ENCODE data around the gene ERC2.

The ERC2 gene

DNA sequence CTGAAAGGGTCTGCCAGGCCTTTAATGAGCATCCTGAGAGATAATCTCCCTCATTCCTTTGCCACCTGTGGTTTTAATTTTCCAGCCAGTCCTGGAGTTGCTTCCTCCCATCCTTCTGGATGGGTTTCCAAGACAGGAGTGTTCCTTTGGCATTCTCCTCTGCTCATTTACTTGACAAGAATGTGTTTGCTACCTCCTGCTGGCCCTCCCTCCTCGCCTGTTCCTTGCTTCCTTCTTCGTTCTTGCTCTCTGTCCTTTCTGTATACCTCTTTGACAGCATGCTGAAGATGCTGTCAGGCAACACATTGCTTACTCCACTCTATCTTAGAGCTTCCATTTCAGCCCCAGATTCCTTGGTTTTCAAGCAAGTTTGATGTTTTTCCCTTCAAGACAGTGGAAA lies 46.0 kb downstream of the ERC2 start:
- H3K27me3 ChIP-seq (ENCODE audit: control insufficient read depth, insufficient read depth, low read length): no peaks in the 10 kb centered on the region
- H3K4me3 ChIP-seq (ENCODE audit: low read length): no peak overlapping the region
- H3K4me1 ChIP-seq (ENCODE audit: control insufficient read depth, insufficient read depth, low read length): no peaks in the 10 kb centered on the region
- no peaks in the 10 kb centered on the region for H3K36me3 ChIP-seq (ENCODE audit: control insufficient read depth, insufficient read depth, low read length)
- no peak overlapping the region for H3K27ac ChIP-seq (ENCODE audit: low read depth, low read length)
- H3K9ac ChIP-seq (ENCODE audit: low read length): no peak overlapping the region

DNA sequence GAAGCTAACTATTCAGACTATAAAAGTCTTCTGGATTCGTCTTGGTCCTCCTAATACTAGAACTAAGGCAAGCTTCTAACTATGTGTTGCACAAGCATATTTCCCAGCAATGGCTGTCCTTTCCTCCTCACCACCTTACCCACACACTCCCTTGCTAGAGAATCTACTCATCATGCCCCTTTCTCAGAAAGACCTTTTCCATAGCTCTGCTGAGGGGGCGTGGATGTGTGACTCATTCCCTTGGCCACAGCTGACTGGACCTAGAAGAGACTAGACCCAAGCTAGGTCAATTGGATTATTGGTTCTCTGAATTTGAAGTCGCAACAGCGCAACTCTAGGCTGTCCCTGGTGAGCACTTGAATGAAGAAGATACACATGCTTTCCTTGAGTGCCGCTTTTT lies 47.1 kb downstream of the ERC2 start:
- Histone ChIP-seq H3K27me3 (ENCODE audit: control insufficient read depth, insufficient read depth, low read length) (no peaks in the 10 kb centered on the region), H3K4me3 (ENCODE audit: low read length) (no peak overlapping the region)

DNA sequence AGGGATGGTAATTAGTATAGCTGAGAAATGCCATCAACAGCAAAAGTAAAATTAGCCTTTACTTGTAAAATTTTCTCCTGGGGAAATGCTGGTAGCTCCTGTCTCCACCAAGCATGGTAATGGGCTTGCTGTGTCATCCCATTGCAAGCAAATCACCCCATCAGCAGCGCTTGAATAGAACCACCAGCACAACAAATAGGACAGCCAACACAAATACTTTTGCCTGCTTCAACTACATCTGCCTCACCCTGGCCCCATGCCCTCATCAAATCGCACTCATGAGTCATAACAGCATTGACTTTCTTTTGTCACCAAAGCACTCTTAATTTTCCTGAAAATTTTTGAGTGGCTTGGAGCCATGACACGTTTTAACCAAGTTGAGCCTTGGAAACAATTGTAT lies 52.6 kb downstream of the ERC2 start:
- no peaks in the 10 kb centered on the region for H3K27me3 ChIP-seq (ENCODE audit: control insufficient read depth, insufficient read depth, low read length)
- H3K27ac ChIP-seq (ENCODE audit: low read depth, low read length): no peak overlapping the region
- no peak overlapping the region for H3K9ac ChIP-seq (ENCODE audit: low read length)
- H3K4me1 ChIP-seq (ENCODE audit: control insufficient read depth, insufficient read depth, low read length): no peaks in the 10 kb centered on the region
- no peak overlapping the region for H3K4me3 ChIP-seq (ENCODE audit: low read length)
- no peaks in the 10 kb centered on the region for H3K36me3 ChIP-seq (ENCODE audit: control insufficient read depth, insufficient read depth, low read length)

More for the DNA sequence above, 47.1 kb downstream of the ERC2 start:
- Histone ChIP-seq H3K4me1 (ENCODE audit: control insufficient read depth, insufficient read depth, low read length) (no peaks in the 10 kb centered on the region), H3K36me3 (ENCODE audit: control insufficient read depth, insufficient read depth, low read length) (no peaks in the 10 kb centered on the region), H3K27ac (ENCODE audit: low read depth, low read length) (no peak overlapping the region), H3K9ac (ENCODE audit: low read length) (no peak overlapping the region)

DNA sequence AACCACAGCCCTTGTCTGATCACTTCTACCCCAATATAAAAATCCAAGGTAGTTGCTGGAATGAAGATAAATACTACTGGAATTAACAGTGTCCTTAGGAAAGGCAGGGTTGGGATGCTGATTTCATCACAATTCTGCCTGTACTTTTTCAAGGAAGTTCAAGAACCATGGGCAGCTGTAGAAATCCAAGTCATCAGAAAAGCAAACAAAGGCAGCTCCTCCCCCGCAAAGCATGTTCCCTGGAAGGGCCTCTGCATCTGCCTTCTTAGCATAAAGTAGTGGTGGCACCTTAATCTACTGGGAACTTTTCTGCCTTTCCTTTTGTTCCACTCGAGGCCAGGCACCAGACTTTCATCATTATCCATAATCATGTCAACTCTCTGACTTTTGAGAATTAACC lies 54.4 kb downstream of the ERC2 start:
- no peaks in the 10 kb centered on the region for H3K27me3 ChIP-seq (ENCODE audit: control insufficient read depth, insufficient read depth, low read length)
- no peaks in the 10 kb centered on the region for H3K4me1 ChIP-seq (ENCODE audit: control insufficient read depth, insufficient read depth, low read length)
- no peak overlapping the region for H3K4me3 ChIP-seq (ENCODE audit: low read length)
- no peak overlapping the region for H3K27ac ChIP-seq (ENCODE audit: low read depth, low read length)
- H3K36me3 ChIP-seq (ENCODE audit: control insufficient read depth, insufficient read depth, low read length): no peaks in the 10 kb centered on the region
- H3K9ac ChIP-seq (ENCODE audit: low read length): no peak overlapping the region

- no peaks in the 10 kb centered on the region for H3K36me3 ChIP-seq (ENCODE audit: control insufficient read depth, insufficient read depth, low read length)
- no peak overlapping the region for H3K4me3 ChIP-seq (ENCODE audit: low read length)
- no peak overlapping the region for H3K9ac ChIP-seq (ENCODE audit: low read length)
- H3K27ac ChIP-seq (ENCODE audit: low read depth, low read length): no peak overlapping the region
- no peaks in the 10 kb centered on the region for H3K4me1 ChIP-seq (ENCODE audit: control insufficient read depth, insufficient read depth, low read length)
- H3K27me3 ChIP-seq (ENCODE audit: control insufficient read depth, insufficient read depth, low read length): no peaks in the 10 kb centered on the region
Observed at GRCh38 chr3:56411166-56411565, 57.1 kb downstream of the ERC2 start.

- H3K9ac ChIP-seq (ENCODE audit: low read length): no peak overlapping the region
- H3K27me3 ChIP-seq (ENCODE audit: control insufficient read depth, insufficient read depth, low read length): no peaks in the 10 kb centered on the region
- H3K4me1 ChIP-seq (ENCODE audit: control insufficient read depth, insufficient read depth, low read length): no peaks in the 10 kb centered on the region
- H3K4me3 ChIP-seq (ENCODE audit: low read length): no peak overlapping the region
- no peaks in the 10 kb centered on the region for H3K36me3 ChIP-seq (ENCODE audit: control insufficient read depth, insufficient read depth, low read length)
- H3K27ac ChIP-seq (ENCODE audit: low read depth, low read length): no peak overlapping the region
Observed at GRCh38 chr3:56410576-56410975, 57.7 kb downstream of the ERC2 start.

- H3K4me1 ChIP-seq (ENCODE audit: control insufficient read depth, insufficient read depth, low read length): no peaks in the 10 kb centered on the region
- H3K27me3 ChIP-seq (ENCODE audit: control insufficient read depth, insufficient read depth, low read length): no peaks in the 10 kb centered on the region
- no peaks in the 10 kb centered on the region for H3K36me3 ChIP-seq (ENCODE audit: control insufficient read depth, insufficient read depth, low read length)
- H3K4me3 ChIP-seq (ENCODE audit: low read length): no peak overlapping the region
- no peak overlapping the region for H3K9ac ChIP-seq (ENCODE audit: low read length)
- H3K27ac ChIP-seq (ENCODE audit: low read depth, low read length): no peak overlapping the region
Observed at GRCh38 chr3:56409790-56410189, 58.5 kb downstream of the ERC2 start.

DNA sequence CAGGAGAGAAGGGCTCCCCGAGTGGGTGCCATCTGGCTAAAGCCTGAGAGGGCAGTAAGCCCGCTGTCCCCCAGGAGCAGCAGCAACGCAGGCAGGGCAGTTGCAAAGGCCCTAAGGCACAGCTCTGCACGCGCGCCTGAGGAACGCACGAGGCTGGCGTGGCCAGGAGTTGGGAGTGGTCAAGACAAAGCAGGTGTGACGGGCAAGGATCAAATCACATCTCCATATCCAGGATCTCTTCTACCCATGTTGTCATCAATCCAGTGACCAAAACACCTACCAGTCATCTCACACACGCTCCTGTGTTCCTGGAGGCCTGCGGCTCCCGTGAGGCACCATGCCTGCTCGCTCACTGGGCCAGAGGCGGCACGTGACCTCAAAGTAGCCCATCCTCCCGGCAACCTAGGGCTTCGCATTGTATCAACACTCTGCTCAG lies 59.5 kb downstream of the ERC2 start:
- Histone ChIP-seq H3K27ac (ENCODE audit: low read depth, low read length) (no peak overlapping the region), H3K4me3 (ENCODE audit: low read length) (no peak overlapping the region), H3K9ac (ENCODE audit: low read length) (no peak overlapping the region), H3K36me3 (ENCODE audit: control insufficient read depth, insufficient read depth, low read length) (no peaks in the 10 kb centered on the region), H3K27me3 (ENCODE audit: control insufficient read depth, insufficient read depth, low read length) (no peaks in the 10 kb centered on the region), H3K4me1 (ENCODE audit: control insufficient read depth, insufficient read depth, low read length) (no peaks in the 10 kb centered on the region)

GRCh38 chr3:56406826-56407515 lies 61.3 kb downstream of the ERC2 start:
- H3K9ac ChIP-seq (ENCODE audit: low read length): no peak overlapping the region
- H3K36me3 ChIP-seq (ENCODE audit: control insufficient read depth, insufficient read depth, low read length): no peaks in the 10 kb centered on the region
- H3K27me3 ChIP-seq (ENCODE audit: control insufficient read depth, insufficient read depth, low read length): no peaks in the 10 kb centered on the region
- H3K4me1 ChIP-seq (ENCODE audit: control insufficient read depth, insufficient read depth, low read length): no peaks in the 10 kb centered on the region
- H3K4me3 ChIP-seq (ENCODE audit: low read length): no peak overlapping the region
- H3K27ac ChIP-seq (ENCODE audit: low read depth, low read length): no peak overlapping the region

DNA sequence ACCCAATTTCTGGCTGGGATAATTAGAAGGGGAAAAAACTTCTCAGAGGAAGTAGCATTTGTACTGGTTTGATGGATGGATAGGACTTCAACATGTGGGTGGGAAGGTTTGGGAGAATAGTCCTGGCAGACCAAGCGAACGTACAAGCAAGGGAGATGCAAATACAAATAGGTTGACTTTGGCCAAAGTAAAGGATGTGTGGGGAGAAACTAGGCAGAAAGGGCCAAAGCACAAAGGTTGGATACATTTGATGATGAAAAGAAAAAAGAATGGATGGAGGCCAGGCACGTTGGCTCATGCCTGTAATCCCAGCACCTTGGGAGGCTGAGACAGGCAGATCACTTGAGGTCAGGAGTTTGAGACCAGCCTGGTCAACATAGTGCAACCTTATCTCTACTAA lies 63.4 kb downstream of the ERC2 start:
- no peaks in the 10 kb centered on the region for H3K27me3 ChIP-seq (ENCODE audit: control insufficient read depth, insufficient read depth, low read length)
- no peak overlapping the region for H3K27ac ChIP-seq (ENCODE audit: low read depth, low read length)
- no peaks in the 10 kb centered on the region for H3K4me1 ChIP-seq (ENCODE audit: control insufficient read depth, insufficient read depth, low read length)
- H3K36me3 ChIP-seq (ENCODE audit: control insufficient read depth, insufficient read depth, low read length): no peaks in the 10 kb centered on the region
- no peak overlapping the region for H3K4me3 ChIP-seq (ENCODE audit: low read length)
- no peak overlapping the region for H3K9ac ChIP-seq (ENCODE audit: low read length)

DNA sequence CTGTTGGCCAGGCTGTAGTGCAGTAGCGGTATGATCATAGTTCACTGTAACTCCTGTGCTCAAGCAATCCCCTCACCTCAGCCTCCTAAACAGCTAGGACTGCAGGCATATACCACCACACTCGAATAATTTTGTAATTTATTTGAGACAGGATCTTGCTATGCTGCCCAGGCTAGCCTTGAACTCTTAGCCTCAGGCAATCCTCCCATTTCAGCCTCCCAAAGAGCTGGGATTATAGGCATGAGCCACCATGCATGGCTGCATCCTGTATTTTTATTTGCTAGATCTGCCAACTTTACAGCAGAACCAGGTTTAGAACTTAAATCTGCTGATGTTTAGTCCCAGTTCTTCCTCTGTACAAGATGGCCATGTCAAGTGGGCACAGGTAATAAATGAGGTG lies 69.6 kb downstream of the ERC2 start:
- H3K27me3 ChIP-seq (ENCODE audit: control insufficient read depth, insufficient read depth, low read length): no peaks in the 10 kb centered on the region
- no peak overlapping the region for H3K27ac ChIP-seq (ENCODE audit: low read depth, low read length)
- H3K9ac ChIP-seq (ENCODE audit: low read length): no peak overlapping the region
- H3K36me3 ChIP-seq (ENCODE audit: control insufficient read depth, insufficient read depth, low read length): no peaks in the 10 kb centered on the region
- H3K4me1 ChIP-seq (ENCODE audit: control insufficient read depth, insufficient read depth, low read length): no peaks in the 10 kb centered on the region
- no peak overlapping the region for H3K4me3 ChIP-seq (ENCODE audit: low read length)

- no peak overlapping the region for H3K9ac ChIP-seq (ENCODE audit: low read length)
- no peaks in the 10 kb centered on the region for H3K27me3 ChIP-seq (ENCODE audit: control insufficient read depth, insufficient read depth, low read length)
- no peak overlapping the region for H3K27ac ChIP-seq (ENCODE audit: low read depth, low read length)
- no peaks in the 10 kb centered on the region for H3K4me1 ChIP-seq (ENCODE audit: control insufficient read depth, insufficient read depth, low read length)
- no peak overlapping the region for H3K4me3 ChIP-seq (ENCODE audit: low read length)
- no peaks in the 10 kb centered on the region for H3K36me3 ChIP-seq (ENCODE audit: control insufficient read depth, insufficient read depth, low read length)
Observed at GRCh38 chr3:56397798-56398197, 70.5 kb downstream of the ERC2 start.

DNA sequence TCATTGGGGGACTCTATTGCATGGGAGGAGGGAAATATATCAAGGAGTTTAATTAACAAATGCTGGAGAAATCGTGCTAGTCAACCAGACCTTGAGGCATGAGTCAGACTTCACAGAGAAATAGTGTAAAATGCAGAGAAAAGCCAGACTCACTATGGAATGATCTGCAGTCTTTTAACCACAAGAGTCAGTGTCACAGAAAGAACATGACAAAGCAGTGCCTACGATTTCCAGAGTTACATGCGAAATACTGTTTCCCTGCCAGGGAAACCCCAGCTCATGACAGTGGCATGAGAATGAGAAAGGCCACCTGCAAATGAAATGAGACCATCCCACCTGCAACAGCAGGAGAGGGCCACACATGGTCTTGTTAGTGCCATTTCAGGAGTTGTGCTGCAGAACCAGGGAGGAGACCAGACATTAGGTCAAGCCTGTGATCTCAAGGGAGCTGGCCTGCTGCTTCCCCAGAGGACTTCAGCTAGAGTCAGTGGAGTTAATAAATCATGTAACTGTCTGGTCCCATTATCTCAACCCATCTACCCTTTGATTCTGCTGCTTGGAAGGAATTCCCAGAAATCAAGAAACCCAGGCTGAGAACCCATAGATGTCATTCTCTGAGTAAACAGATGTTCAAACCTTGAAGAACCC lies 79.0 kb downstream of the ERC2 start:
- no peaks in the 10 kb centered on the region for H3K27me3 ChIP-seq (ENCODE audit: control insufficient read depth, insufficient read depth, low read length)
- H3K27ac ChIP-seq (ENCODE audit: low read depth, low read length): no peak overlapping the region
- no peak overlapping the region for H3K9ac ChIP-seq (ENCODE audit: low read length)
- no peak overlapping the region for H3K4me3 ChIP-seq (ENCODE audit: low read length)
- H3K36me3 ChIP-seq (ENCODE audit: control insufficient read depth, insufficient read depth, low read length): no peaks in the 10 kb centered on the region
- H3K4me1 ChIP-seq (ENCODE audit: control insufficient read depth, insufficient read depth, low read length): no peaks in the 10 kb centered on the region
